Heart left ventricle (tissue), 16 donors: ENCODE results near the gene SYNJ1. TPM values are rescaled to one million over a fixed set of nuclear protein-coding genes. Genes with fewer than 3 reads are reported as not detected.
A peak's percentile ranks its signal among the peaks of the same experiment; 100 is the strongest.
"Not testable (repeated sequence)": the region's sequence is repeated elsewhere in the genome, so short reads cannot be mapped to it uniquely, and the experiment has no call there.

Experiments
- ATAC-seq, 4 donors: fragments of 200-7000 bp; cut with Tn5 transposase; one replicate each; pipeline ENCODE4 v1.9.1; 2020 to 2022; ENCODE audit warnings: moderate library complexity in 4 of 4, mild to moderate bottlenecking in 3 of 4, moderate number of reproducible peaks in 1 of 4
- DNase-seq, 5 donors: peaks; one replicate each; pipeline ENCODE4 v3.0.0-alpha.2; 2020
- H3K27ac ChIP-seq, 12 donors: fragments of 200-600 bp; sonication (generic) in 4 of 12; one replicate each; pipeline versions ENCODE4 v1.5.0 to v1.8.0; 2016 to 2022; ENCODE audit warnings: mild to moderate bottlenecking in 2 of 12
- H3K27me3 ChIP-seq, 9 donors: fragments of 200-600 bp; sonication (generic) in 2 of 9; one replicate each; pipeline versions ENCODE4 v1.5.1 to v1.8.0; 2016 to 2022; ENCODE audit warnings: mild to moderate bottlenecking in 3 of 9
- H3K36me3 ChIP-seq, 9 donors: fragments of 200-600 bp; sonication (generic) in 2 of 9; one replicate each; pipeline versions ENCODE4 v1.5.0 to v1.8.0; 2018 to 2022; ENCODE audit warnings: mild to moderate bottlenecking in 2 of 9
- H3K4me1 ChIP-seq, 12 donors: fragments of 200-600 bp; sonication (generic) in 4 of 12; one replicate each; pipeline versions ENCODE4 v1.5.0 to v1.8.0; 2016 to 2022; ENCODE audit warnings: mild to moderate bottlenecking in 3 of 12
- H3K4me3 ChIP-seq, 12 donors: fragments of 200-600 bp; sonication (generic) in 4 of 12; one replicate each; pipeline versions ENCODE4 v1.5.0 to v1.8.0; 2017 to 2022; ENCODE audit warnings: mild to moderate bottlenecking in 9 of 12, moderate library complexity in 4 of 12
- H3K9me3 ChIP-seq, 12 donors: fragments of 200-600 bp; sonication (generic) in 4 of 12; one replicate each; pipeline versions ENCODE4 v1.5.0 to v1.8.0; 2016 to 2022; ENCODE audit warnings: mild to moderate bottlenecking in 1 of 12
- POLR2A ChIP-seq, 2 donors: fragments of 450-650 bp; IDR thresholded peaks; one replicate each; pipeline ENCODE4 v1.6.1; 2017; ENCODE audit warnings: antibody characterized with exemption in 2 of 2, mild to moderate bottlenecking in 2 of 2, moderate library complexity in 2 of 2
- WGBS, 4 donors: extraction: QIAGEN DNeasy Blood & Tissue Kit in 2 of 4; methylation state at CpG; one replicate each; pipeline versions ENCODE4 v1.1.5 to v1.1.7; 2013 to 2018; 5-methylcytosine and 5-hydroxymethylcytosine counted together
- intact Hi-C, 10 donors: fragments of 100-400 bp; cut with DNase I; formaldehyde crosslinking; loops; one replicate each; pipeline versions ENCODE4 v1.11.1 to v1.14.2; 2022
- polyA plus RNA-seq, 2 donors: library from polyadenylated mRNA; stranded (reverse); fragments of 200-250 nt; gene quantifications; one replicate each; pipeline ENCODE4 v1.2.3, GENCODE V29; 2013
- total RNA-seq, 9 donors: library from RNA; depleted of rRNA in 2 of 9; stranded (reverse); fragments of >200 nt in 2 of 9; fragmentation: NEBNext Ultra II Directional in 3 of 9; extraction: Animal tissue kit (Norgen Biotek cat#: 25700) in 3 of 9; gene quantifications; one replicate each; pipeline versions ENCODE4 v1.1.0 to v1.2.4, GENCODE V29; 2016 to 2023
- TF ChIP-seq, protein P1 (sequence below), 12 donors: fragments of 200-600 bp; sonication (generic) in 4 of 12; IDR thresholded peaks; one replicate each; pipeline versions ENCODE4 v1.5.0 to v1.8.0; 2018 to 2022; ENCODE audit warnings: antibody characterized with exemption in 12 of 12, mild to moderate bottlenecking in 5 of 12
- donor health status: ischemic (EF 13 %, LVEDD 7.1; RV severe dilation, severe dysfunction).
- donor health status: healthy with polysubstance abuse.
- donor health status: DM: no; HTN: yes; CAD: no.
- donor health status: DM: no; HTN: no; CAD: no.
- donor health status: ischemic (EF 25% LVEDD 6.9; RV normal size, moderate dysfunction).
- donor health status: ischemic (EF 25% LVEDD 5.7; RV mildly dilated, moderate dysfunction).
- donor health status: healthy.
- donor health status: DM: yes; HTN: yes; CAD: no.
- donor health status: ischemic (EF 35%, LVEDD 5.7; RV mildly dilated, moderate dysfunction).
- donor health status: nonischemic (EF 11% LVEDD 7.7; RV severe dilation, severe dysfunction).
- donor health status: DM: yes; HTN: yes; CAD: no.
- donor health status: PGD.
- donor health status: ischemic (EF 29% LVEDD 5.4; RV normal size, mild dysfunction).
- donor health status: nonischemic (EF 23%, LVEDD 6.1; RV moderate dilation, normal function).

Gene SYNJ1
- total and polyA plus RNA-seq, 11 donors, result 4.1 to 17.4 (median 10.3) TPM

- peaks cover 0 to 15% (median 3%) of the 10 kb centered on the region in 12 donors for H3K4me1 ChIP-seq
- DNase-seq, result no peak
- no peak overlapping the region for H3K4me3 ChIP-seq
- H3K27ac ChIP-seq, result no peak overlapping the region
- no peaks in the 10 kb centered on the region for H3K9me3 ChIP-seq
- intact Hi-C loops, result no loop called here
- no peak for TF ChIP-seq POLR2A (IDR thresholded peaks at IDR 0.05)
- TF ChIP-seq, protein P1, sequence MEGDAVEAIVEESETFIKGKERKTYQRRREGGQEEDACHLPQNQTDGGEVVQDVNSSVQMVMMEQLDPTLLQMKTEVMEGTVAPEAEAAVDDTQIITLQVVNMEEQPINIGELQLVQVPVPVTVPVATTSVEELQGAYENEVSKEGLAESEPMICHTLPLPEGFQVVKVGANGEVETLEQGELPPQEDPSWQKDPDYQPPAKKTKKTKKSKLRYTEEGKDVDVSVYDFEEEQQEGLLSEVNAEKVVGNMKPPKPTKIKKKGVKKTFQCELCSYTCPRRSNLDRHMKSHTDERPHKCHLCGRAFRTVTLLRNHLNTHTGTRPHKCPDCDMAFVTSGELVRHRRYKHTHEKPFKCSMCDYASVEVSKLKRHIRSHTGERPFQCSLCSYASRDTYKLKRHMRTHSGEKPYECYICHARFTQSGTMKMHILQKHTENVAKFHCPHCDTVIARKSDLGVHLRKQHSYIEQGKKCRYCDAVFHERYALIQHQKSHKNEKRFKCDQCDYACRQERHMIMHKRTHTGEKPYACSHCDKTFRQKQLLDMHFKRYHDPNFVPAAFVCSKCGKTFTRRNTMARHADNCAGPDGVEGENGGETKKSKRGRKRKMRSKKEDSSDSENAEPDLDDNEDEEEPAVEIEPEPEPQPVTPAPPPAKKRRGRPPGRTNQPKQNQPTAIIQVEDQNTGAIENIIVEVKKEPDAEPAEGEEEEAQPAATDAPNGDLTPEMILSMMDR (IDR thresholded peaks at IDR 0.05), result no peak
- WGBS, 4 donors, result 95 to 100% (median 97%) methylated on average over 1 of the region's 1 CpG
- peaks cover 0 to 16% (median 0%) of the 10 kb centered on the region in 9 donors for H3K36me3 ChIP-seq
- no peak for ATAC-seq
- no peaks in the 10 kb centered on the region for H3K27me3 ChIP-seq
Measured at GRCh38 chr21:32705139-32705538, 22.7 kb downstream of the SYNJ1 start.

- intact Hi-C loops, result no loop called here
- no peaks in the 10 kb centered on the region for H3K9me3 ChIP-seq
- no peak overlapping the region for H3K27ac ChIP-seq
- ATAC-seq (peak in 1 of 4 donors; percentile 44), DNase-seq (no peak)
- no peak overlapping the region for H3K4me3 ChIP-seq
- TF ChIP-seq POLR2A (IDR thresholded peaks at IDR 0.05), result no peak
- TF ChIP-seq, protein P1 (IDR thresholded peaks at IDR 0.05), result no peak
- H3K4me1 ChIP-seq, result peaks cover 0 to 19% (median 2%) of the 10 kb centered on the region in 12 donors
- H3K36me3 ChIP-seq, result peaks cover 0 to 39% (median 4%) of the 10 kb centered on the region in 9 donors
- H3K27me3 ChIP-seq, result no peaks in the 10 kb centered on the region
- 19 to 27% (median 22%) methylated on average over 4 of the region's 4 CpGs for WGBS, 4 donors
Measured at GRCh38 chr21:32702702-32703101, 25.1 kb downstream of the SYNJ1 start.

DNA sequence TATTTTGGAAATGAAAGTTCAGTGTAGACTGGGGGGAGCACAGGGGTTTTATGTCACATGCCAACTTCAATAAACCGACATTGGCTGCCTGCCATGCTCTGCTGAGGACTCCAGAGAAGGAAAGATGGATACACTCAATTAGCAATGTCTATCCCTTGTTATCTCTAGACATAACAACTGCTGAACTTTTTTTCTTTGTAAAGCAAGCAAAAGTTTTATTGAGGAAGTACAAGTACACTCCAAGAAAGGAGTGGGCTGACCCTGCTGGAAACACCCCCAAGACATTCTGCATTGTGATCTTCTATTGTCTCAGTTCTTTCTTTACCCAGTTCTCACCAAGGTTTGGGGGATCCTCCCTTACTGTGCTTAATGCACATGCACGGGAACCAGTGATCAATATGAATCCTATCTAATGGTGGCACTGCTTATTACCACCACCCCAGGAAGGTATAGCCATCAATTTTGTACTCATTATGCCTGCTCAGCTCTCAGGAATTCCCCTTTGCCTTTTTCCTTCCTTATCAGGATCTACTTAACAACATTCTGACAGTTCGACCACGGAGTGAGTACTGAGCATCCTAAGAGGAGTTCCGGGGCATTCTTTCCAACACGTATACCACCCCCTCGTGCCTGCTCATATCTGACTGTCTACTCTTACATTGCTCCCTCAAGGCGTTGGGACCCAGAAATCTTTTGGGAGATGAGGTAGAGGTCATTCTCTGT lies 28.7 kb downstream of the SYNJ1 start:
- WGBS, 4 donors, result 42 to 51% (median 47%) methylated on average over 8 of the region's 8 CpGs
- no peak for ATAC-seq
- Histone ChIP-seq H3K4me3 (no peak overlapping the region), H3K9me3 (no peaks in the 10 kb centered on the region), H3K36me3 (peaks cover 0 to 44% (median 8%) of the 10 kb centered on the region in 9 donors), H3K27ac (no peak overlapping the region), H3K27me3 (no peaks in the 10 kb centered on the region), H3K4me1 (peaks cover 0 to 16% (median 2%) of the 10 kb centered on the region in 12 donors)
- intact Hi-C loops, result no loop called here
- DNase-seq, result no peak
- TF ChIP-seq, protein P1 (IDR thresholded peaks at IDR 0.05), result no peak
- TF ChIP-seq POLR2A (IDR thresholded peaks at IDR 0.05), result no peak

- H3K27ac ChIP-seq, result no peak overlapping the region
- TF ChIP-seq, protein P1 (IDR thresholded peaks at IDR 0.05), result no peak
- TF ChIP-seq POLR2A (IDR thresholded peaks at IDR 0.05), result no peak
- ATAC-seq (no peak), DNase-seq (no peak)
- H3K4me1 ChIP-seq, result peaks cover 0 to 16% (median 2%) of the 10 kb centered on the region in 12 donors
- no peaks in the 10 kb centered on the region for H3K27me3 ChIP-seq
- intact Hi-C loops, result no loop called here
- no peaks in the 10 kb centered on the region for H3K9me3 ChIP-seq
- H3K36me3 ChIP-seq, result peaks cover 0 to 52% (median 17%) of the 10 kb centered on the region in 9 donors
- WGBS, 4 donors, result 87 to 96% (median 94%) methylated on average over 2 of the region's 2 CpGs
- no peak overlapping the region for H3K4me3 ChIP-seq
Measured at GRCh38 chr21:32698286-32698685, 29.5 kb downstream of the SYNJ1 start.

DNA sequence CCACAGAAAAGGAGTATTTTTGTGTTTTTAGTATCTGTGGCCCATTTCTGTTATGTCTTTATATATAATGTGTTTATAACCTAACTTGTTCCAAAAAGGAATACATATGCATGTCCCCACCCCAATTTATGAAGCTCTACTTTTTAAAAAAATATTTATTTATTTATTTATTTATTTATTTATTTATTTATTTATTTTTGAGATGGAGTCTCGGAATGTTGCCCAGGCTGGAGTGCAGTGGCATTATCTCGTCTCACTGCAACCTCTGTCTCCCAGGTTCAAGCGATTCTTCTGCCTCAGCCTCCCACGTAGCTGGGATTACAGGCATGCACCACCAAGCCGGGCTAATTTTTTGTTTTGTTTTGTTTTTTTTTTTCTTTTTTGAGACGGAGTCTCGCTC lies 32.3 kb downstream of the SYNJ1 start:
- H3K4me3 ChIP-seq, H3K9me3 ChIP-seq, ATAC-seq, intact Hi-C loops, H3K27me3 ChIP-seq, H3K27ac ChIP-seq, DNase-seq: not testable (repeated sequence)
- Histone ChIP-seq H3K36me3 (peaks cover 0 to 66% (median 39%) of the 10 kb centered on the region in 9 donors), H3K4me1 (peaks cover 0 to 11% (median 0%) of the 10 kb centered on the region in 12 donors)
- 89 to 99% (median 97%) methylated on average over 7 of the region's 7 CpGs for WGBS, 4 donors
